ENCODE data around the gene CIRBP.

The CIRBP gene

DNA sequence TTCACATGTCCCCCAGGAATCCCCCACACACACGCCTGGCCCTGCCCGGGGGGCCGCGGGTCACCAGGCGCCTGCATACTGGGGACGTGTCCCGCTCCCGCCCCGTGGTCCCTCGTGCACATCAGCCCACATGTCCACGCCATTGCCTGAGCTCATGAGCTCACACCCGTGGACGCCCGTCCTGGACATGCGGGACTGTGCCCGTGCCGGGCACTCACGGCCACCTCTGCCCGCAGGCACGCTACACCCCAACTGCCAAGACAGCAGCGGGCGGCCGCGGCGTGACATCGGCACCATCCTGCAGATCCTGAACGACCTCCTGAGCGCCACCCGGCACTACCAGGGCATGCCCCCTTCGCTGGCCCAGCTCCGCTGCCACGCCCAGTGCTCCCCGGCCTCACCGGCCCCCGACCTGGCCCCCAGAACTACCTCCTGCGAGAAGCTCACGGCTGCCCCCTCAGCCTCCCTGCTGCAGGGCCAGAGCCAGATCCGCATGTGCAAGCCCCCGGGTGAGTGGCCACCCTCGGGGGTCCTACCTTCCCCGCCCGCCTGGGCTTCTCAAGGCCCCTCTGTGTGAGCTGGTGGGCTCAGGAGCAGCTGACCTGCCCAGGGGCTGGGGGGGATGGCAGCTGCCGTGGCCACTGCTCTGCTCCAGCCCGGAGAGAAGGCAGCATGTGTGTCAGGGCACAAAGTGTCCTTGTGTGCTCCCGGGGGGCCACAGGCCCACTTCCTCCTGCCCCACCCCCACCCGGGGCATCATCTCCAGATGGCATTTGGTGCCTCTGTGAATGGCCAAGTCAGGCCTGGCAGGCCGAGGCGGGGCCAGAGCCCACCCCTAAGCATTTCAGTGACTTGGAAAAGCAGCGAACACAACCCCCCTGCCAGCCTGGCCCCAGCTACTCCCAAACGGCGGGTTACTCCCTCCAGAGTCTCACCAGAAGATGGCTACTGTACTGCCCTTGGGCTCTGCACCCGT lies 13.7 kb upstream of the CIRBP start:
- no peak for DNase-seq (ENCODE audit: low spot score)

DNA sequence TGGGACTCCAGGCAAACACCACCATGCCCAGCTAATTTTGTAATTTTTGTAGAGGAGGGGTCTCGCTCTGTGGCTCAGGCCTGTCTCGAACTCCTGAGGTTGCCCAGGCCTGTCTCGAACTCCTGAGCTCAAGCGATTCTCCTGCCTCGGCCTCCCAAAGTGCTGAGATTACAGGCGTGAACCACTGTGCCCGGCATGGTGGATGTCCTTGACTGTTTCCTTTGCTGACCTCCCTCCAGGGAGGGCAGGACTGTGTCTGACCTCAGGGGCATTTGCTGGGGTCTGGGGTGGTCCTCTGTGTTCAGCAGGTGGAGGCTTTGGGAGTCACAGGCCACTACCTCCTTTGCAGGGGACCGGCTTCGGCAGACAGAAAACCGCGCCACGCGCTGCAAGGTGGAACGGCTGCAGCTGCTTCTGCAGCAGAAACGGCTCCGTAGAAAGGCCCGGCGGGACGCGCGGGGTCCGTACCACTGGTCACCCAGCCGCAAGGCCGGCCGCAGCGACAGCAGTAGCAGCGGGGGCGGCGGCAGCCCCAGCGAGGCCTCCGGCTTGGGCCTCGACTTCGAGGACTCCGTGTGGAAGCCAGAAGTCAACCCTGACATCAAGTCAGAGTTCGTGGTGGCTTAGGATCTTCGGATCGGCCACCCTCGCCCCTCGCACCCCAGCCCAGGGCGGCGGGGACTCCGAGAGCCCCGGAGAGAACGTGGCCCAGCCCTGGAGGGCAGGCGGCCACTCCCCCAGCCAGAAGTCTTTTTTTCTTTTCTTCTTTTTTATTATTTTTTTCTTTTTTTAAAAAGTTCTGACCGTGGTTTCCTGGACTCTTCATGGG lies 12.3 kb upstream of the CIRBP start:
- DNase-seq (ENCODE audit: low spot score) = no peak

DNA sequence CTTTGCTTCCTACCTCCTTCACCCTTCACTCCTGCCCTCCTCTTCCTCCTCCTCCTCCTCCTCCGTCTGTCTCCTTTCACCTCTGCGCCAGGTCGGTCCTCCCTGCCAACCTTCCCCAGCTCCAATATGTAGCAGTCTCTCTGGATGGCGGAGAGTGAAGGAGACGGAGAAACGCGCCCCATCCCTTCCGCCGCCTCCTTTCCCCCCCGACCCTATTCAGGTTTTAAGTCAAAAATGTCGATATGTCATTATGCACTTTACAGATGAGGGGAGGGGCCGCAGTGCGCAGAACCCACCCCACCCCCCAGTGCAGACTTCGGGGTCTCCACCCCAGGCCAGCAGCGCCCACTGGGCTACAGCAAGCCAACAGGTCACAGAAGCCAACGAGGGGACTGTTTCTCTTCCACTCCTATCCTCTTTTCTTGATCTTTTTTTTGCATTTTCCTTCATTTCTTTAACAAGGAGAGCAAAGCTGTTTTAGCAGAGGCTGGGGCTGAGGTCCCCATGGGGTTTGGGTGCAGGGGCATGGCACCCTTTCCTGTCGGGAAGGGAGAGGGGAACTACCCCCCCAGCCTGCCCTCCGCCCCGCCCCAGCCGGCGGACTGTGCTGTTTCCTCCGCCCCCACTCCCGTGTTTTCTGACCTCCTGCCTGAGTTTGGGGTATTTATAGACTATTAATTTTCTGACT lies 11.5 kb upstream of the CIRBP start:
- no peak for DNase-seq (ENCODE audit: low spot score)

DNA sequence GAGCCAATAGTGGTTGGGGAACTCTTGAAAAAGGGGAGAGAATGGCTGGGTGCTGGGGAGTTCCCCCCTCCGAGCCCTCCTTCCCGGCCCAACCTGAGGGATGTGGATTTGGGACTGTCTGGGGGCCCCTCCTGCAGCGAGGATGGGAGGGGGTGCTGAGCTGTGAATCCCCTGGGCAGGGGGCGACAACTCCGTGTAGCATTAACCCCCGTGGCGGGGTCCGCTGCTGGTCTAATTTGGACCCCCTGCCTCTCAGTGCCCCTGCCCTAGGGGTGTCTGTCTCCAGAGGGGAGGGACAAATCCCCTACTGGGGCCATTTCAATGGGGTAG lies 11.0 kb upstream of the CIRBP start:
- DNase-seq (ENCODE audit: low spot score) = no peak

- DNase-seq (ENCODE audit: low spot score) = no peak
Measured at GRCh38 chr19:1258707-1259205, 10.4 kb upstream of the CIRBP start.

- DNase-seq (ENCODE audit: low spot score) = peak; percentile 78
Measured at GRCh38 chr19:1259206-1259875, 9.8 kb upstream of the CIRBP start.

DNA sequence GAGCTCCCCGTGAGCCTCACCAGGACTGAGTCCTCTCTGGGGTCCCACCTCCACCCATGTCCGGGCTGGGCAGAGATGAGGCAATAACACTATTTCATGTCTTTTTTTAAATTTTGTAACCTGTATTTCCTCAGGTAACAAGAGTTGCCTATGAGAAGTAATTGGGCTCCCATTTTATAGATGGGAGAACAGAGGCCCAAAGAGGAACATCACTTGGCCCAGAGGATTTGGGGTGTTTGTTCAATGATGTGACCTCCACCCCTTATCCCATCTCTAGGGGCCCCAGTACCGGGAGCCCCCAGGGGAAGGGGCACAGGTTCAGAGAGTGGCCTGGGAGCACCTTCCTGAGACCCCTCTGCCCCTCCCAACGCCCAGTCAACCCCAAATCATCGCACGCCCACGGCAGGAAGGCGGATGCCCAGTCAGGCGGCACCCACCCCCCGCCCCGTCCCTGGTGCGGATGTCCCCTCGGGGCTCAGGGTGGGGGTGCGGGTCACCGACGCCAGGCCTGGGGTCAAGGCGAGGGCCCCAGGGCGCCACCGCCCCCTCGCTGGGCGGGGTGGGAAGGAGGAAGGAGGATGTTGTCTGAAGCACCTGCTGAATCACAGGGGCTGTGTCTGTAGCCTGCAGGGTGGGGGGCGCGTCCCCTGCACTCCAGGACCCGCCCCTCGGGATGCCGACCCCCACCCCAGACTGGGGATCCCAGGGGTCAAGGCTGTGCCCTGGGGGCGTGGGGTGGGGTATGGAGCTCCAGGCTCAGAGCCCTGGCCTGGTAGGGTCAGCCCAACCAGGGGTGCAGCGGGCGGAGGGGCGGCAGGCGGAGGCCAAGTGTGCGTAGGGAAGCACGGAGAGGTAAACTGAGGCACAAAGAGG lies 9.0 kb upstream of the CIRBP start:
- peak; percentile 83 for DNase-seq (ENCODE audit: low spot score)

DNA sequence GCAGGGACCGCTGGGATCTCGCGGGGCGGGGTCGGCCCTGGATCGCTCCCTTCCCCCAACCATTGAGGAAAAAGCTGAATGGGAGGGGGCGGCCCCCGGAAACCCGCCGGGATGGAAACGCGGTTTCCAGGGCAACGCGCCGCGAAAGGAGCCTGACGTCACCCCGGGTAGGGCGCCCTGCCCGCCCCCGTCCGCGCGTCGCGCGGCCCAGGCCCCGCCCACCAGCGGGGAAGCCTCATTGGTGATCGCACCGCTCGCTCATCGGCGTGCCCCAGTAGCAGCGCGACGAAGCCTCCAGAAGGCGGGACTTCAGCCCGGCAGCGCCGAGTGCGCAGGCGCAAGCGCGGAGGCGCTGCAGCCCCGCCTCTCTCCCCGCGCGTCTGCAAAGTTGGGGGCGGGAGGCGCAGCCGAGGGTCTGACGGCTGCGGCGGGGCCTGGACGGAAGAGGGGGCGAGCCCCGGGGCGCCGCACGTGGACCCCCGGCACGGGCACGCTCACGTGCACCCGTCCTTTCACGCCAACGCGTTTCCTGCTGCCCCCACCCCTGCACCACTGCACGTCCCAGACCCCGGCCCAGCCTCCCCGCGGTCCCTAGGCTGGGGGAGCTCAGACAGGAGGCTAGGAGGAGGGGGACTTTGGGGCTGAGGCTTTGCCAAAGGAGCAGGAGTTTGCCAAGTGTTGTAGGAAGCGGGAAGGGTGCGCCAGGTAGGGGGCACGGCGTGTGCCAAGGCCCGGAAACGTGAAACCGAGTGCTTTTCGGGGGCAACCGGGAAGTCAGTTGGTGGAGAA lies 8.2 kb upstream of the CIRBP start:
- peak; percentile 97 for DNase-seq (ENCODE audit: low spot score)

- DNase-seq (ENCODE audit: low spot score) = no peak
Measured at GRCh38 chr19:1261538-1261797, 7.7 kb upstream of the CIRBP start.

GRCh38 chr19:1261798-1262622 lies 7.1 kb upstream of the CIRBP start:
- no peak for DNase-seq (ENCODE audit: low spot score)

DNA sequence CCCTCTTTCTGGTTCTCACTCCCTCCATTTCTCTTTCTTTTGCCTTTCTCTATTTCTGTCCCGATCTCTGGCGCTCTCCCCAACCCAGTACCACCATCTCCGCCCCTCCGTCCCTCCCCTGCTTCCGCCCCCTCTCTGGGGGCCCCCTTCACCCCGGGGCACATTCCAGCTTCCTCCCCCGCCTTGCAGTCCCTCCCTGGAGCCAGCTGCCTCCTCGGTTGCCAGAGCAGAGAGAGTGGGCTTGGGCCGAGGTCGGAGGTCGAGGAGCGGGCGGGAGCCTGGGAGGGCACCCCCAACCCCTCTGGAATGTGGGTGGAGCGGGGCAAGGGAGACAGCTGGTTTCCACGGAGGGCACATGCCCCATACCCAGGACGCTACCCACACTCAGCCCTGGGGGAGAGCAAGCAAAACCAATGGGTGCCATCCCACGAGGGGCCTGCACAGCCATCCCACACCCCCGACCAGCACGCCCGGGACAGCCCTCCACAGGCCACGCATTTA lies 6.5 kb upstream of the CIRBP start:
- DNase-seq (ENCODE audit: low spot score) = no peak

DNA sequence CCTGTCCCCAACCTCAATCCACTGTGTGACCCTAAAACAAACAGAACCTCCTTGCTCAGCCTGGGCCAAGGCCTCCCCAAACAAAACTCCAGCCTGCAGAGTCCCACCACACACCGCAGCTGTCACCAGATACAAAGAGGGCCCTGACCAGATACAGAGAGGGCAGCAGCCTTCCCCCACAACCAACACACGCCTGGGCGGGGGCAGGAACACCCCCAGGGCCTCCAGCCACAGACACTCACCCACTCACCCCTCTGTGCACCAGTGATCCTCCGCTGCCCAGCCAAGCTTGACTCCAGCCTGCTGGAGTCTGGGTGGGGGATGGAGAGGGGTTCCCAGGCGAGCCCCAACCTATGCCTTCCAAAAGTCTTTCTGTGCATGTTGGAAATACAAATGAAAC lies 5.9 kb upstream of the CIRBP start:
- DNase-seq (ENCODE audit: low spot score) = no peak

DNA sequence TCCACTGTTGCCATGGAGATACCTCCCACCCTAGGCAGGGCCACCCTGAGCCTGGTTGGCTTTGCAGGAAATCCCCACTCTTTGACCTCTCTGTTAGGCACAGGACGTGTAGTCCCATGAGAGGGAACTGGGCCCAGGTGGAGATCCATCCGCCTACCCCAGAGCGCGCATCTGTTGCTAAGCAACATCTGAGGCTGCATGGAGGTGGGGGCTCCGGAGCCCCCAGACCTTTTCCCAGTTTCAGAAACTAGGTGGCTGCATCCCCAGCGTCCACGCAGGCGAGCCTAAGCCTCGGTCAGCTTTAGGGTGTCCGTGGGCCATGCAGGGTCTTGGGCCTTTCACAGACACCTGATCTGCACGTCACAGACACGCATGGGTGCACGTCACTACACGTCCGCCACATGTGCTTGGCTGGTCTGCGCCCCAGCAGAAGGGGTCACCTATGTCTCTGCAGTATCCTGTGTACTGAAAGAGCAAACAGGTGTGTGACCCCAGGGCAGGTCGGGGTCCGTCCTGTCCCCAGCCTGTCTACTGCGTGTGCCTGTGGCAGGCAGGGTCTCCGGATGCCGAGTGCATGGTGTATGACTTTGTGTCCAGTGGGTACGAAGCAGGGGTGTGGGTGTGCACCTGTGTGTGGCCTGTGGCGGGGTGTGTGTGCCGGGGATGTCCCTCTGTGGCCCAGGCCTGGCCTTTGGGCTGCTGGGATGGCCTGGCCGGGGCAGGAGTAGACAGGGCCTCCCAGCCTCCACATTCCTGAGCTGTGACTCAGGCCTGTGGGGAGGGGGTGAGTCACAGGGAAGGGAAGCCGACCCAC lies 4.1 kb upstream of the CIRBP start:
- DNase-seq (ENCODE audit: low spot score) = peak; percentile 89

DNA sequence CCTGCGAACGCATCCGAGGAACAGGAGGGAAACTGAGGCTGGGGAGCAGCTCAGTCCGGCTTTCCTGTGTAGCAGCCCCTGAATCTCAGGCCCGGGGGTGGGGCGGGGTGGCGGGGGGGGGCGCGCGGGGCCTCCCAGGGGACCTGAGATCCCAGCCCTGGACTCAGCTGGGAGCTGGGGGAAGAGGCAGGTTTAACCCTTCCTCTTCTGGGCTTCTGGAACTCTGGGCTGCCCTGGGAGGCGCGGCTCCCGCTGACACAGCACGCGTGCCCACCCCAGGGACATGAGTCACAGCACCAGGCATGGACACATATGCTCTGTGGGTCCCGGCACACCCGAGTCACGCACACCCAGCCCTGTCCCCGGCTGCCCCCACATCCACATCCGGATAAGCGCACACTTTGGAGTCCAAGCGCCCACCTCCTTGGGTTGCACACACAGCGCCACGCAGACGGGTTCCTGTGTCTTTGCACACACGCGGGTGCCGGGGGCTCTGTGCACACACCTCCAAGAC lies 3.5 kb upstream of the CIRBP start:
- peak; percentile 85 for DNase-seq (ENCODE audit: low spot score)

DNA sequence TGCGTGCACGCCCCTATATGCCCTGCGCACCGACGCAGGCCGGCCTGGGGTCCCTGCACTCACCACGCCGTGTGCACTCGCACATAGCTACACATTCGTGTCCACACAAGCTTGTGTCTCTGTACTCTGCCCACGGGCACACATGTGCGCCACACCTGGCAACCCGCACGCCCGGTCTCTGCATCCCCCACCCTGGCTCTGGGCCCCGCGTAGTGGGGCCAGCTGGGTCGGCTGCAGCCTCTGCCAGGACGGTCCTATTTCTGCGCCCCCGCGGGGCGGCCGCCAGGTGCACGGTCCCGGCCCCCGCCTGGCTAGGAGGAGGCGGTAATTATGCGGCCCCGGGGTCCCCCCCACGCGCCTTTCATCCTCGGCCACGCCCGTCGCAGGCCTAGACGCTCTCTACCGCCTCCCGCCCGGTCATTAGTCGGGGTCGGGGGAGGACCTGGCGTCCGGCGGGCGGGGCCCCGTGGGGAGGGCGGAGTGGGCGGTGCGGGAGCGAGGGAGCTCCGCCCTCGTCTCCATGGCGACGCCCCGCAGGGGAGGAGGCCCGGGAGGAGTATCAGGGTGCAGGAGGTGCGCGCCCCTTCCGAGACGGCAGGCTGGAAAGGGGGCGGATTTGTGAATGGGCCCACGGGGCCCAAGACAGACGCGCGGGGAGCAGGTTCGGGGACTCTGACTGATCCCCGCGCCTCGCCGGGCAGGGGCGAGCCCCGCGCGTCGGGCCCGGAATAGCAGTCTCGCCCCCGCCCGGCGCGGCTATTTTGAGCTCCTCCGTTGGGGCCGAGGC lies 2.8 kb upstream of the CIRBP start:
- peak; percentile 89 for DNase-seq (ENCODE audit: low spot score)

DNA sequence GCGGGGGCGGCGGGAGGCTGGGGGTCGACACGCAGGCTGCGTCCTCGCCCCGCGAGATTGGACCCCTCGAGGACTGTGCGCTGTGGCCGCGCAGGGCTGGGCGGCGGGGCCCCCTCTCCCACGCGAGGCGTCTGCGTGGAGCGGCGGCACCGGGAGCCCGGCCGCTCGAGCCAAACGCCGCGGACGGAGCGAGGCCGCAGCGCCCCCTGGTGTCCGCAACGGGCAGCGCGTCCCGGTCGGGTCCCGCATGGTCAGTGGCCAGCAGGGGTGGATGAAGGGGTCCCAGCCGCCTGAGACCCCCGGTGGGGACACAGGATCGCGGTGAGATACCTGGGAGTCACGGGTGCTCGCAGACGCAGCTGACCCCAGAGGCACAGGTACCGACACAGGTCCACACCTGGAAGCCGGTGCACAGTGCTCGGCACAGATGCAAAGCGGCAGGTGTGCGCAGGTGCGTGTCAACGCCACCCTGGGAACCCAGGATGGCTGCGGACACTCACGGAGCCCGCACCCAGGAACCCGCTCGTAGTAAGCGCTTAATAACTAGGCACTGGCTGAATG lies 2.1 kb upstream of the CIRBP start:
- DNase-seq (ENCODE audit: low spot score) = no peak
